Measurements from ENCODE around the gene PDZD11. TPM values are rescaled to one million over a fixed set of nuclear protein-coding genes. Genes with fewer than 3 reads are reported as not detected.
"Not testable (repeated sequence)": the region's sequence is repeated elsewhere in the genome, so short reads cannot be mapped to it uniquely, and the experiment has no call there.

The PDZD11 gene
- total RNA-seq, 1 donor from 2014 or later, result 35.5 TPM

DNA sequence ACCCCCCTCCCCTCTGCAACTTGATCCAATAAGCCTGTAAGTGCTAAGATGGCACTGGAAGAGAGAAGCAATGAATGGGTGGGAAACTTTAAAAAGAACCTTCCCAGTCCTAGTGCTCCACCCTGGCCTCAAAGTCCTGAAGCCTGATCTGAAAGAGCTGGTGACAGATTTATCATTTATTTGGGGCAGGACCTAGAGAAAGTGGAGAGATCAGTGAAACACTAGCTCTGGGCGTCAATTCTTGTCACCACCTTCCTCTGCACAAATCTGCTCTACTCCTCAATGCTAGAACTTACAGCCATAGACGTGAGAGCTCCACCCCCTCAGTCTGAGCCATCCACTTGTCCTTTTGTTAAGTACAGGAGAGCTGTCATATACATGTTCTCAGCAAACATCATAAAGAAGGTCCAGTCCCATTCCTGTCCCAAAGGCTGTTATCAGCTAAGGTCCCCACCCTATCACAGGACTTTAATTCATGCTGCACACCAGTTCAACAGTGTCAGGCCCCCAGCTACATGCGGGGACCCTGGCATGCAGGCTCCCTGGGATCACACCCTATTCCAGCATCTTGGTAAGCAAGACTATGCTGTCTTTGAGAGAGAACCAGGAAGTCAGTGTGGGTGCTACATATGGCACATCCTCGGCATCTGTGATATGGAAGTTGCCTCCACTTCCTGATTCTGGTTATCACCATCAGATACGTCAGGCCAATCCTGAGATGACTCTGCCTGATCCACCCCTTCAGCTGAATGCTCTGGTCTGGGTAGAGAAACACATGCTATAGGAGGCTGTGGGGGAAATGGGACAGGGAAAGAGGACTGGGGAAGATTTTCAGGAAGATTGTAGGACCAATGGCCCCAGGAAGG, 32.1 kb downstream of the PDZD11 start:
- intact Hi-C loops (cut with micrococcal nuclease), result no loop called here

DNA sequence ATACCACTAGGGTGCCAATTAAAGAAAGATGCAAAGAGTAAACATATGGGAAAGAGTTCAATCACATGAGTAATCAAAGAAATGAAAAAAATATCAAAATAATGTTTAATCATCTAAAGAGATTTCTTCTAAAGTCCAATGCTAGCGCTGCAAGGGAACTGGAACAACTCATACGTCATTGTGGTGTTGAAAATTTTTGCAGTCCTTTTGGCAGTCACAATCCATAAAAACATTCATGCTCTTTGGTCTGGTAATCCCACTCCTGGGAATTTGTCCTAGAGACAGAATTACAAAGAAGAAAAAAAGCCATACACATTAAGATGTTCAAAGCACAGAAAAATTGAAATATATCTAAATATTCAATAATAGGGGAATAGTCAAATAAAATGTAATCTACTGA, 34.3 kb downstream of the PDZD11 start:
- intact Hi-C loops (cut with micrococcal nuclease), result no loop called here

DNA sequence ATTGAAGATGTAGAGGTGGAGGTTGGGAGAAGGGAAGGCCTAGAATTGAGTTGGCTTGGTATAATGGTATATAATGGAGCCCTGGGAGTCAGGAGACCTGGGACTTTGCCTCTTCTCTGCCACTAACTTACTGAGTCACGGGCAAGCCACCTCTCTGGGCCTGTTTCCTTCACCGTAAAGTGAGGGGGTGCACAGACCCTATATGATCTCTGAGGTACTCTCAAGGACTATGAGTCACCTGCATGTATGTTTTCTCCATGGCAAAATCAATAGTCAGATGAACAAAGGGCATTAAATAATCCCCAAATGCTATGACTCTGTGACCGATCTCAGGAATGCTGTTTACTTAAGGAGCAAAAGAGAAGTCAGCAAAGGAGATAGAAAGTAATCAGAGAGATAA, 34.8 kb downstream of the PDZD11 start:
- intact Hi-C loops (cut with micrococcal nuclease), result no loop called here

DNA sequence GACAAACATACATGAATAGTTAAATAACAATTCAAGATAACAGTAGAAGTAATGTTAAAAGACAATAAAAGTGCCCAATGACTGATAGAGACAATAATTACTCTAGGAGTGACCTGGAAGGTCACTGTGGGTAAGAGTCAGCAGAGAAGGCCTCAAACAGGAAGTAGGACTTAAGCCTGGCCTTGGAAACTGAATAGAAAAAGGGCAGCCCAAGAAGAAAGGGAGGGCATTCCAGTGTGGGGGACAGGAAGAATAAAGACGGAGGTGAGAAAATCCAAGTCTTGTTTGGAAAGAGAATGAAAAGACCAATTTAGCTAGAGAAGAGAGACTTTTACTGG, 35.7 kb downstream of the PDZD11 start:
- intact Hi-C loops (cut with micrococcal nuclease), result no loop called here

DNA sequence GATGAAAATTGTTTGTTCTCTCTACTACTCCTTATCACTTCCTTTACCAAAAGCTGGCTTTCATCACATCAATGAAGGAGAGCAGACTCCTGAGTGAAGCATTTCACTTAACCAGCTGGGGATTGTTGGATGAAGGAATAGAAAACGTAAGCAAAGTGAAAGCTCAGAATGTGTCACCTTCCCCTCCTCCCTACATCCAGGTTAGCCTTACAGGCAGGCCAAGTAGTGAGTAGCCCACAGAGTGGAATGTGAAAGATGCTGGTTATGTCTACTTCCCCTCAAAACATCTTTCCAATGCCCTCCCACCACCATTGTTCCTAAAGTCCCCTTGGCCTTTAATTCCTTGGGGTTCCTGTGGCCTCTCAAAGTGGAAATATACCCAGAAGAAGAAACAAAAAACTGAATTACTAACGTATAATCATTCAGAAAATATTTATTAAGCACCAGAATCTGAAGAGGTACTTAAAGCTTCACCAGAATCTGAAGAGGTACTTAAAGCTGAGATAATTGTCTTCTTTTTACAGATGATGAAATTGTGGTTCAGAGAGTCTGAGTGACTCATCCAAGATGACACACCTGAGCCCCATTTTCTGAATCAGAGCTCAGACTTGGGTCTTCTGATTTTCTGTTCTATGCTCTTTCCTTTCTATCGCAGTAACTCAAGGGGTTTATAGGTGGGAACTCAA, 36.2 kb downstream of the PDZD11 start:
- intact Hi-C loops (cut with micrococcal nuclease), result no loop called here

DNA sequence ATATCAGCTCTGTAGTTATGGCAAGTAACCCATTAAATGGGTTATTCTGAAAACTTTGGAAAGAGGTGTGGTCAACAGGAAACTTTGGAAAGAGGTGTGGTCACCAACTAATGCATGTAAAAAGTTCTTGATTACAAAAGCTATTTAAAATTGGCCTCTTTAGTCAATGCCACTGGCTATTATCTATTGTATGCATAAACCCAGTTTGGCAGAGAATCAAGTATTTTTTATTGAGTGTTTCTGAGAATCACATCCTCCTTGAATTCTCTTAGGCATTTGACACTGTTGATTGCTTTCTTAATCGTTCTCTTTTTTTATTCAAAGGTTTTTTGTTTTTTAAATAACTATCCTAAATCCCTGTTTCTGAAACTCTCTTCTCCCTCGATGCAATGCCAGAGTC, 37.2 kb downstream of the PDZD11 start:
- intact Hi-C loops (cut with micrococcal nuclease), result no loop called here

DNA sequence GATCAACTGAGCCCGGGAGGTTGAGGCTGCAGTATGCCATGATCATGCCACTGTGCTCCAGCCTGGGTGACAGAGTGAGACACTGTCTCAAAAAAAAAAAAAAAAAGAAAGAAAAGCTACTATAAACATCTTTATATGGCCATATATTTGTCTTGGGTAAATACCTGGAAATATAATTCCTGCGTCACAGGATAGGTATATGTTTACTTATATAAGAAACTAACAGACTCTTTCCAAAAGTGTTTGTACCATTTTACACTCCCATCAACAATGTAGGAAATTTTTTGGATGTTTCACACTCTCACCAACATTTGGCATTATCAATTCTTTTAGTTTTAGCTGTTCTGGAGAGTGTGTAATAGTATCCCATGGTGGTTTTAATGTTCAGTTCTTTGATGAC, 42.5 kb downstream of the PDZD11 start:
- intact Hi-C loops (cut with micrococcal nuclease), result no loop called here

DNA sequence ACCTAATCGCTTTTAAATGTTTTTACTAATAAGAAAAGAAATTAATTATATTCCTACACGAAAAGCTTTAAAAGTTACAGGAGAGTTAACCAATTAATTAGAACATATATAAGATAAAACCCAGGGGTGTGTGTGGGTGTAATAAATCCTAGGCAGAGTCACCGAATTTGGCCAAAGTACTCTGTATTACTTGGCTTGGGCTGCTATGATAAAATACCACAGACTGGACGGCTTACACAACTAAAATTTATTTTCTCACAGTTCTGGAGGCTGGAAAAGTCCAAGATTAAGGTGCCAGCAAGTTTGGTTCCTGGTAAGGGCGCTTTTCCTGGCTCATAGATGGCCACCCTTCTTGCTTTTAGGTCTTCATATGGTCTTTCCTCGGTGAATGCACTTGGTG, 44.8 kb downstream of the PDZD11 start:
- intact Hi-C loops (cut with micrococcal nuclease), result no loop called here

DNA sequence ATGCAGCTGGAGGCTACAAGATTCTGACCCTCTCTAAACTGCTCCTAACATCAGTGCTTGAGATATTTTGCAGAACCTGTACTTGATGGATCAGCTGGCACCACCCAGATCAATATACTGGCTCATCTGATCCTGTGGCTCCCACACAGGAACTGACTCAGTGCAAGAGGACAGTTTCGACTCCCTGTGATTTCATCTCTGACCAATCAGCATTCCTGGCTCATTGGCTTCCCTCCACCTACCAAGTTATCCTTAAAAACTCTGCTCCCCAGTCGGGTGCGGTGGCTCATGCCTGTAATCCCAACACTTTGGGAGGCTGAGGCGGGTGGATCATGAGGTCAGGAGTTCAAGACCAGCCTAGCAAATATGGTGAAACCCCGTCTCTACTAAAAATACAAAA, 46.1 kb downstream of the PDZD11 start:
- intact Hi-C loops (cut with micrococcal nuclease), result not testable (repeated sequence)

DNA sequence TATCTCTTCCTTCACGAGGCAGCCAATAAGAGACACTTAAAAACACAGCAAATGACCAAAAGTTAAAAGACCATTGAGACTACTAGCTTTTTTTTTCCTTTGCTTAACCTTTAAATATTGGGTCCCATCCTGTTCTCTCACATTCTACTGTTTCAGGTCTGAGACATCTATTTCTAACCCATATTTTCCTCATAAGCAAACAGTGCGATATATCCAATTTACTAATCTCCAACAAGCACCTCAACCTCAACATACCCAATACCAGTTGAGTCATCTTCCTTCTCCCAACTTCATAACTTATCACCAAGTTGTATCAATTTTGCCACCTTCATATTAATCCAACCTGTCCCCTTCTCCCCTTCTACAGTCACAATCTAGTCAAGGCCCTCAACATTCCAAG, 48.2 kb downstream of the PDZD11 start:
- intact Hi-C loops (cut with micrococcal nuclease), result no loop called here

DNA sequence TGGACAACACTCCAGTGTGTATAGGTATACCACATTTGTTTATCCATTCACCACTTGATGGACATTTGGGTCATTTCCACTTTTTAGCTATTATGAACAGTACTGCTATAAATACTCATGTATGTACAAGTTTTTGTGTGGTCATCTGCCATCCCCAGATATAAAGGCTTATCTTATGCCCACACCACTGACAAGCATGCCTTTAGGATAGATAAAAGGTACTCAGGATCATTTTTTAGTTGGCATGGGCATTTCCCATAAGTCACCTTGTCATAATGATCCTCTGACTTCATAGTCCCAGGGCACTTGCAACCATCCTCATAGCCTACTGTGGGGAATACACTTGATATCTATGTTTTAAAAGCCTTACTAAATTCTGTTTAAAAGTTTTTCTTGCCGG, 49.0 kb downstream of the PDZD11 start:
- intact Hi-C loops (cut with micrococcal nuclease), result no loop called here

Other genes with a start within 250 kb of the PDZD11 start
- gene AWAT2, start 240.0 kb downstream of the PDZD11 start, total RNA-seq, result not detected in 2 replicates
- not detected in 2 replicates for gene OTUD6A, start 227.5 kb downstream of the PDZD11 start, total RNA-seq
- gene IGBP1, start 156.5 kb downstream of the PDZD11 start, total RNA-seq, result 40.6 and 43.8 TPM in 2 replicates
- not detected in 2 replicates for gene DGAT2L6, start 112.4 kb downstream of the PDZD11 start, total RNA-seq
- not detected in 2 replicates for gene AWAT1, start 55.3 kb downstream of the PDZD11 start, total RNA-seq
- 0.20 and 0.34 TPM in 2 replicates for gene P2RY4, start 29.7 kb downstream of the PDZD11 start, total RNA-seq
- gene ARR3, start 21.6 kb downstream of the PDZD11 start, total RNA-seq, result not detected in 2 replicates
- not detected in 2 replicates for gene RAB41, start 7.8 kb downstream of the PDZD11 start, total RNA-seq
- 32.2 and 33.7 TPM in 2 replicates for gene KIF4A, start 177 bp upstream of the PDZD11 start, total RNA-seq
- 0.25 TPM in 2 replicates for gene GDPD2, start 133.4 kb upstream of the PDZD11 start, total RNA-seq
- gene DLG3, start 154.9 kb upstream of the PDZD11 start, total RNA-seq, result 14.2 and 21.1 TPM in 2 replicates

All from T-helper 2 cell treated with Interferon-gamma antibody and Interleukin-4, amounts not matched to agents 100 ng/mL and 5 ng/mL, for 36 hours (primary cell).